ENCODE results near the gene TRIM27.
"Not testable (repeated sequence)": the region's sequence is repeated elsewhere in the genome, so short reads cannot be mapped to it uniquely, and the experiment has no call there.

The TRIM27 gene

GRCh38 chr6:28923318-28924102 lies at the start of gene TRIM27:
TRIM27 (minus strand) TSS chr6:28923985; CDS start chr6:28923632, 353 bp downstream.
- DNase-seq (ENCODE audit: low spot score): peak; percentile 88

- not testable (repeated sequence) for DNase-seq (ENCODE audit: low spot score)
Measured at GRCh38 chr6:28970056-28970455, 46.3 kb upstream of the TRIM27 start.

DNA sequence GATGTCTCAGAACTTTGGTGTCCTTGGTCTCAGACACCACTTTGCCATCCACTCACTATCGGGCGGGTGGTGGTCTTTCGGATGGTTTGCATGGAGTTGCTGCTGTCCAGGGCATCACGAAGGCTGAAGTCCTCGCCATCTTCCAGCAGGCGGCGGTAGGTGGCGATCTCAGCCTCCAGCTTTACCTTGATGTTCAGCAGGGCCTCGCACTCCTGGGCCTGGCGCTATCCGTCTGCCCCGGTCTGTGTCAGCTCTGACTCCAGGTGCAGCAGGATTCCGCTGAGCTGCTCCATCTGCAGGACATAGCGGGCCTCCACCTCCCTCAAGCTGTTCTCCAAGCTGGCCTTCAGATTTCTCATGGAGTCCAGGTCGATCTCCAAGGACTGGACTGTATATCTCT lies 45.3 kb upstream of the TRIM27 start:
- DNase-seq (ENCODE audit: low spot score): no peak

DNA sequence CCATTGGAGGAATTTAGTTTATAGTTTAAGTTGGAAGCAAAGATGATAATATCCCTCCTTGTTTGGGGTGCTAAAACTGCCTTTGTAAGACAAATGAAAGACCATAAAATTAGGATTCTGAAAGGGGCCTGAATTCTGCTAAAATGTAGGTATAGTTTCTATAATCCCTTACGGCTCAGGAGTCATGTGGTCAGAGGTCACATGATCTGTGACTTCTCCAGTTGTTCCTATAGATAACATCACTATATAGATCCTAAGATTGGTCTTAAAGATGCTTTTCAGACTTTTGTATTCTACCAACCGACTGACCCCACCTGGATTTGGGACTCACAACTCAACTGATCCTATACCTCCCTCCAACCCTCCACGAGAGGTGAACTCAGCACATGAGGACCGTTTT lies 44.7 kb upstream of the TRIM27 start:
- DNase-seq (ENCODE audit: low spot score): no peak

DNA sequence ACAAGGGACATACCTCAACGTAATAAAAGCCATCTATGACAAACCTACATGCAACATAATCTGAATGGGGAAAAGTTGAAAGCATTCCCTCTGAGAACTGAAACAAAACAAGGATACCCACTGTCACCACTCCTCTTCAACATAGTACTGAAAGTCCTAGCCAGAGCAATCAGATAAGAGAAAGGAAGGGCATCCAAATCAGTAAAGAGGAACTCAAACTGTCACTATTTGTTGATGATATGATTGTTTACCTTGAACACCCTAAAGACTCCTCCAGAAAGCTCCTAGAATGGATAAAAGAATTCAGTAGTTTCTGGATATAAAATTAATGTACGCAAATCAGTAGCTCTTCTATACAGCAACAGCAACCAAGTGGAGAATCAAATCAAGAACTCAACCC lies 41.9 kb upstream of the TRIM27 start:
- no peak for DNase-seq (ENCODE audit: low spot score)

GRCh38 chr6:28960846-28961500 lies 37.2 kb upstream of the TRIM27 start:
- no peak for DNase-seq (ENCODE audit: low spot score)

DNA sequence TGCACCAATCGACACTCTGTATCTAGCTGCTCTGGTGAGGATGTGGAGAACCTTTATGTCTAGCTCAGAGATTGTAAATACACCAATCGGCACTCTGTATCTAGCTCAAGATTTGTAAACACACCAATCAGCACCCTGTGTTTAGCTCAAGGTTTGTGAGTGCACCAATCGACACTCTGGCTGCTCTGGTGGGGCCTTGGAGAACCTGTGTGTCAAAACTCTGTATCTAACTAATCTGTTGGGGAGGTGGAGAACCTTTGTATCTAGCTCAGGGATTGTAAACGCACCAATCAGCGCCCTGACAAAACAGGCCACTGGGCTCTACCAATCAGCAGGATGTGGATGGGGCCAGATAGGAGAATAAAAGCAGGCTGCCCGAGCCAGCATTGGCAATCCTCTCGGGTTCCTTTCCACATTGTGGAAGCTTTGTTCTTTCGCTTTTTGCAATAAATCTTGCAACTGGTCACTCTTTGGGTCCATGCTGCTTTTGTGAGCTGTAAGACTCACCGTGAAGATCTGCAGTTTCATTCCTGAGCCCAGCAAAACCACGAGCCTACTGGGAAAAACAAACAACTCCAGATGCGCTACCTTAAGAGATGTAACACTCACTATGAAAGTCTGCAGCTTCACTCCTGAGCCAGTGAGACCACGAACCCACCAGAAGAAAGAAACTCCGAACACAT lies 34.9 kb upstream of the TRIM27 start:
- DNase-seq (ENCODE audit: low spot score): not testable (repeated sequence)

- DNase-seq (ENCODE audit: low spot score): not testable (repeated sequence)
Measured at GRCh38 chr6:28957795-28958314, 34.1 kb upstream of the TRIM27 start.

DNA sequence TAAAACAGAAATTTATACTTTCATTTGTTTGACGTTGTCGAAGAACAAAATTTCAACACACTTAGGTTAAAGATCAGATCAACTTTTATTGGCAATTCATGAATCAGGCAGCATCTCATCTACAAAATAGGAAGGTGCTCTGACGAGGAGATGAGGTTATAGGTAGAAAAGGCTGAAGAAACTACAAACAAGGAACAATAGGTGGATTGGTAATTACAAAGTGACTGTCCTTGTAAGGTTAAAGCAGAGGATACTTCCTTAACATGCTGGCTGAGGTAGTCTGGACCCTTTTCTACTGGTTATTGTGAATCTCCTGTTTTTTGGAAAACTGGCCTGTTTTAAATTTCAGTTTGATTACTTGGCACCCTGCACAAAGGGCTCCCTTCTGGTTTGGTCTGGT lies 32.5 kb upstream of the TRIM27 start:
- DNase-seq (ENCODE audit: low spot score): no peak

- DNase-seq (ENCODE audit: low spot score): no peak
Measured at GRCh38 chr6:28953585-28954258, 29.9 kb upstream of the TRIM27 start.

DNA sequence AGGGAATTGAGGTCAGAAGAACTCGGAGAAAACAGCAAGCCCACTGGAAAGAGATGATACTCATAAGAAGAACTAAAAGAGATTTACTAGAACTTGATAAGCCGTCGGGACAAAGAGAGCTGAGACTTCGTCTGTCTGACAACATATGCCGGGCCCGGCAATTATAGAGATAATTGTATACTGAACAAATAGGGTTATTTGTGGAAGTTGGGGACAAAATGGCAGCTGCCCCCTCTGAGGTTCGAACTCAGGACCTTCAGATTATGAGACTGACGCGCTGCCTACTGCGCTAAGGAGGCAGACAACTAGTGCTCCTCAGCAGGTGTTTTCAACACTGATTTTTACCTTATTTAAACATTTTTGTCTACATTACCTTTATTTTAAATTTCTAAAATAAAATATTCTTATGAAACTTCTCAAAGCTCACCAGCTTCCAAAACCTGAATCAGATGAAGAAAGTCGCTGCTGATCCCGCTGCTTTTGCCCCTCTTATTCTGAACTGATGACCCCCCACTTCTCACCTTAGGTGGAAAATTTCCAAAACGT lies 29.3 kb upstream of the TRIM27 start:
- DNase-seq (ENCODE audit: low spot score): no peak

- DNase-seq (ENCODE audit: low spot score): not testable (repeated sequence)
Measured at GRCh38 chr6:28949656-28950195, 25.9 kb upstream of the TRIM27 start.

DNA sequence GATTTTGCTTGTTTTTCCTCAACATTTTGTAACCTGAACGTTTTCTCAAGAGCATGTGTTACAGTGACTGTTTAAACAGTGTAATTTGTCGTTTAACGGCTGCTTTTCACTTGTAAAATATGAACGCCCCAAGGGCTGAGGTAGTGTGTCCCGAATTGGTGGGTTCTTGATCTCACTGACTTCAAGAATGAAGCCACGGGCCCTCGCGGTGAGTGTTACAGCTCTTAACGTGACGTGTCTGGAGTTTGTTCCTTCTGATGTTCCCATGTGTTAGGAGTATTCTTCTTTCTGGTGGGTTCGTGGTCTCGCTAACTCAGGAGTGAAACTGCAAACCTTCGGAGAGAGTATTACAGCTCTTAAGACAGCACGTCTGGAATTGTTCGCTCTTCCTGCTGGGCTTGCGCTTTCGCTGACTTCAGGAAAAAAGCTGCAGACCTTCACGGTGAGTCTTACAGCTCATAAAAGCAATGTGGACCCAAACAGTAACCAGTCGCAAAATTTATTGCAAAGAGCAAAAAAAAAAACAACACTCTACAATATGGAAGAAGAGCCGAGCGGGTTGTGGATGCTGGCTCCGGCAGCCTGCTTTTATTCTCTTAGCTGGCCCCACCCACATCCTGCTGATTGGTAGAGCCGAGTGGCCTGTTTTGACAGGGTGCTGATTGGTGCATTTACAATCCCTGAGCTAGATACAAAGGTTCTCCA lies 25.1 kb upstream of the TRIM27 start:
- no peak for DNase-seq (ENCODE audit: low spot score)

- no peak for DNase-seq (ENCODE audit: low spot score)
Measured at GRCh38 chr6:28947831-28948270, 24.1 kb upstream of the TRIM27 start.

- no peak for DNase-seq (ENCODE audit: low spot score)
Measured at GRCh38 chr6:28947067-28947765, 23.4 kb upstream of the TRIM27 start.

GRCh38 chr6:28945349-28945748 lies 21.6 kb upstream of the TRIM27 start:
- no peak for DNase-seq (ENCODE audit: low spot score)

GRCh38 chr6:28944412-28944865 lies 20.7 kb upstream of the TRIM27 start:
- peak; percentile 78 for DNase-seq (ENCODE audit: low spot score)

DNA sequence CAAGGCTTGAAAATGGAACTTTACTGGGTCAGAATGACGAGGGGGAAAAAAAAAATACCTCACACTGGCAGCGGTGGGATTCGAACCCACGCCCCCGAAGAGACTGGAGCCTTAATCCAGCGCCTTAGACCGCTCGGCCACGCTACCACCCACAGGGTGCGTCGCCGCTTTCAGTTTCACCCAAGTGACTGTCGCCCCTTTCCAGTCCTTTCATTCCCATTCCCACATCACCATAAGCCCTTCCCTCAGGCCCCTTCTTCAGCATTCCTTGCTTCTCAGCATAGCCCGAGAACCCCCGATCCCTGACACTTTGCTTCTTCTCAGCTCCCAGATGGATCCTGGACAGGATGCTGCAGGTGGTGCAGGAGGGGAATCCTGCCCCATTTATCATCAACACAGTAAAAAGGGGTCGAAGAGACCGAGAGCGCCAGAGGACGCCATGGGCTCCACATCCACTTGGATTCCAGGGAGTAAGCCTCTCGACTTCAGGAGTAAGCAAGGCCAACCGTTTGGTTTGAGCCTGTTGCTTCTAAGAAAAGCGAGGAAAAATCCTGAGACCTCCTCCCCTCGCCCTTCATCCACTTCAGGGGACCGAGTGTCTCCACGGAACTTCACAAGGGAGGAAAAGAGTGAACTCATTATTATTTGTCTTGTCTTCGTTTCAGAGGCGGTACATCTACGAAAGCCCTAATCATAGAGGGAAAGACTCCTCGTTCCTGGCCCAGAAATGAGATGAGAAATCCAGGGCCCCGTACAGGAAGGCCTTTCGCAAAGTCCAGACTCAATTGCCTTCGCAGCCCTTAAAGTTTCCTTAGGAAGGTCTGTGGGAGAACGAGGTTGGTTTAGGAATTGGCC lies 20.0 kb upstream of the TRIM27 start:
- DNase-seq (ENCODE audit: low spot score): peak; percentile 75

GRCh38 chr6:28943223-28943556 lies 19.4 kb upstream of the TRIM27 start:
- no peak for DNase-seq (ENCODE audit: low spot score)

Measured in globus pallidus (tissue), 1 donor.